NB4 (cell line): ENCODE results near the gene CD177.
"Not testable (repeated sequence)": the region's sequence is repeated elsewhere in the genome, so short reads cannot be mapped to it uniquely, and the experiment has no call there.

Experiments used
- MYC ChIP-seq: IDR thresholded peaks from 2 replicates; pipeline ENCODE4 v1.6.1; 2011; ENCODE audit warnings: low read depth, low read length
- POLR2A ChIP-seq: IDR thresholded peaks from 2 replicates; pipeline ENCODE4 v1.6.1; 2011; ENCODE audit warnings: mild to moderate bottlenecking; ENCODE audit not compliant: insufficient read length; ENCODE audit errors: extremely low read depth
- TF ChIP-seq, protein P1 (sequence below): IDR thresholded peaks from one replicate; pipeline ENCODE4 v1.5.1; 2012; ENCODE audit warnings: low read depth, low read length
- TF ChIP-seq, protein P2 (sequence below): IDR thresholded peaks from 2 replicates; pipeline ENCODE4 v1.6.1; 2011; ENCODE audit warnings: low read depth, low read length

DNA sequence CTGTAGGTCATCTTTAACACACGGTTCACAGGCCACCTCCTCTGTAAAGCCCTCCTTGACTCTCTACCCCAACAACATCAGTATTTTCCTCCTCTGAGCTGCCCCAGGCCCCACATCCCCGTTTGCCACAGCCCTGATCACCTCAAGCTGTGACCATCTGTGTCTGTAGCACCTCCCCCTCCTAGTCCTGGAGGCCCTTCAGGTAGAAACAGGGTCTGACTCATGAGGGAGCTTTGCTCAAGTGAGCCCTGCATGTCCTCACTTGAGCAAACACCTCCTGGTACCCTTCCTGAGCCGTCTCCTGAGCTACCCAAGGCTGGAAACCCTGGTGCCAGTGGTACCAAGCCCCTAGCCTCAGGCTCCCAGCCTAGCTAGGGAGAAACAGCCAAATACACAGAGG is 24.1 kb downstream of the CD177 start:
- TF ChIP-seq, protein P1, sequence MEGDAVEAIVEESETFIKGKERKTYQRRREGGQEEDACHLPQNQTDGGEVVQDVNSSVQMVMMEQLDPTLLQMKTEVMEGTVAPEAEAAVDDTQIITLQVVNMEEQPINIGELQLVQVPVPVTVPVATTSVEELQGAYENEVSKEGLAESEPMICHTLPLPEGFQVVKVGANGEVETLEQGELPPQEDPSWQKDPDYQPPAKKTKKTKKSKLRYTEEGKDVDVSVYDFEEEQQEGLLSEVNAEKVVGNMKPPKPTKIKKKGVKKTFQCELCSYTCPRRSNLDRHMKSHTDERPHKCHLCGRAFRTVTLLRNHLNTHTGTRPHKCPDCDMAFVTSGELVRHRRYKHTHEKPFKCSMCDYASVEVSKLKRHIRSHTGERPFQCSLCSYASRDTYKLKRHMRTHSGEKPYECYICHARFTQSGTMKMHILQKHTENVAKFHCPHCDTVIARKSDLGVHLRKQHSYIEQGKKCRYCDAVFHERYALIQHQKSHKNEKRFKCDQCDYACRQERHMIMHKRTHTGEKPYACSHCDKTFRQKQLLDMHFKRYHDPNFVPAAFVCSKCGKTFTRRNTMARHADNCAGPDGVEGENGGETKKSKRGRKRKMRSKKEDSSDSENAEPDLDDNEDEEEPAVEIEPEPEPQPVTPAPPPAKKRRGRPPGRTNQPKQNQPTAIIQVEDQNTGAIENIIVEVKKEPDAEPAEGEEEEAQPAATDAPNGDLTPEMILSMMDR: not testable (repeated sequence)
- TF ChIP-seq POLR2A, MYC: not testable (repeated sequence)
- TF ChIP-seq, protein P2, sequence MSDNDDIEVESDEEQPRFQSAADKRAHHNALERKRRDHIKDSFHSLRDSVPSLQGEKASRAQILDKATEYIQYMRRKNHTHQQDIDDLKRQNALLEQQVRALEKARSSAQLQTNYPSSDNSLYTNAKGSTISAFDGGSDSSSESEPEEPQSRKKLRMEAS: not testable (repeated sequence)
